ENCODE results near the gene ATXN3L.

DNA sequence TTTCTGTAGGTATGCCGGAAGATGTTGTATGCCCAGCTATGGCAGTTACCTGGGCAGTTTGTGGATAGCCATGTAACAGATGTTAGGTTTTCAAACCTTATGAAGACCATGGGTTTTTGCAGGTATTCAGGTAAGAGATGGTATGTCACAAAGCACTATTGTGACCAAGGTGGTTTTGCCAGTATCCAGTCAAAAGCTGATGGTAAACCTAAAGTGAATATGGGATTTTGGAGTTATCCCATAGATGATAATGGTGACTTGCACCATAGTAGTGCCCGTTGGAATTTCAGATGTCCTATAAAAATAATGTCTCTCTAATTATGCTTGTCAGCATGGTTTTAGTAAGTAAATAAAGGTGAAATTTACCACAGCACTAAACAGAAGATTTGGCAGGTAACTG, at the start of gene ATXN3L:
- TF ChIP-seq RAD21 (IDR thresholded peaks at IDR 0.05 in 1 of 2, conservative IDR thresholded peaks at IDR 0.05 in 1 of 2; ENCODE audit: low read depth in 2 of 2, low read length in 2 of 2), result no peak
- no peak for TF ChIP-seq SIN3A (conservative IDR thresholded peaks at IDR 0.05 in 1 of 2, IDR thresholded peaks at IDR 0.05 in 1 of 2; ENCODE audit: low read depth in 1 of 2, low read length in 2 of 2)
- no peak for TF ChIP-seq EZH2 (IDR thresholded peaks at IDR 0.05; ENCODE audit: low read depth, low read length, severe bottlenecking)
- TF ChIP-seq RFX5 (IDR thresholded peaks at IDR 0.05; ENCODE audit: borderline replicate concordance, low read depth, low read length), result no peak
- no peak for TF ChIP-seq SUZ12 (IDR thresholded peaks at IDR 0.05; ENCODE audit: low read length)
